SK-N-MC (cell line): ENCODE measurements around the gene RAB42.

ENCODE experiments used
- DNase-seq: peaks from one replicate; pipeline ENCODE4 v3.0.0-alpha.2; 2011; ENCODE audit warnings: low read depth, low spot score
- H3K27ac ChIP-seq: fragments of 200-600 bp; sonication (generic); 2 replicates; pipeline ENCODE4 v1.5.1; 2016; ENCODE audit warnings: mixed run types
- H3K36me3 ChIP-seq: fragments of 200-600 bp; sonication (generic); 2 replicates; pipeline ENCODE4 v1.6.1; 2017; ENCODE audit warnings: antibody characterized with exemption, low read length, mixed read lengths; ENCODE audit not compliant: insufficient read depth
- H3K4me3 ChIP-seq: fragments of 200-600 bp; sonication (generic); 2 replicates; pipeline ENCODE4 v1.5.1; 2016
- H3K9ac ChIP-seq: fragments of 200-600 bp; sonication (generic); 2 replicates; pipeline ENCODE4 v1.8.0; 2017; ENCODE audit warnings: mixed run types, mixed read lengths; ENCODE audit not compliant: insufficient read length
- H3K9me3 ChIP-seq: fragments of 200-600 bp; sonication (generic); 2 replicates; pipeline ENCODE4 v1.6.1; 2017; ENCODE audit warnings: low read depth, mild to moderate bottlenecking, antibody characterized with exemption, low read length, moderate library complexity, mixed read lengths
- EZH2 ChIP-seq: fragments of 200-600 bp; sonication (generic); IDR thresholded peaks from one replicate; pipeline ENCODE4 v1.6.1; 2017; ENCODE audit warnings: antibody characterized with exemption
- FOXP2 ChIP-seq: optimal IDR thresholded peaks from 2 replicates; pipeline ENCODE3; 2011; ENCODE audit warnings: mild to moderate bottlenecking, moderate library complexity; ENCODE audit not compliant: insufficient read depth; ENCODE audit errors: extremely low read length, control extremely low read depth
- POLR2AphosphoS5 ChIP-seq: IDR thresholded peaks from 2 replicates; pipeline ENCODE4 v1.6.1; 2012; ENCODE audit warnings: mild to moderate bottlenecking, low read depth, low read length, borderline replicate concordance

Gene RAB42

GRCh38 chr1:28591708-28592320 is at the start of gene RAB42:
TSS of gene RAB42 (plus strand) at chr1:28592265. CDS start at chr1:28592512, 247 bp downstream.
- Histone ChIP-seq H3K27ac (no peak within 1 kb of the TSS), H3K36me3 (no peaks in the 10 kb centered on the region), H3K9ac (no peak within 1 kb of the TSS), H3K4me3 (no peak within 1 kb of the TSS), H3K9me3 (no peaks in the 10 kb centered on the region)
- DNase-seq = no peak
- TF ChIP-seq FOXP2 = no peak
- no peak for TF ChIP-seq POLR2AphosphoS5
- no peak for TF ChIP-seq EZH2

GRCh38 chr1:28545246-28545628 is 46.8 kb upstream of the RAB42 start:
- H3K4me3 ChIP-seq = no peak overlapping the region

GRCh38 chr1:28548318-28548717 is 43.7 kb upstream of the RAB42 start:
- Histone ChIP-seq H3K27ac (no peak overlapping the region), H3K4me3 (no peak overlapping the region), H3K36me3 (no peaks in the 10 kb centered on the region), H3K9ac (no peak overlapping the region), H3K9me3 (no peaks in the 10 kb centered on the region)
- no peak for TF ChIP-seq EZH2
- no peak for TF ChIP-seq POLR2AphosphoS5
- no peak for TF ChIP-seq FOXP2
- no peak for DNase-seq

More at GRCh38 chr1:28545246-28545628, 46.8 kb upstream of the RAB42 start:
- H3K9ac ChIP-seq = no peak overlapping the region
- H3K9me3 ChIP-seq = no peaks in the 10 kb centered on the region
- no peaks in the 10 kb centered on the region for H3K36me3 ChIP-seq
- TF ChIP-seq EZH2 (no peak), POLR2AphosphoS5 (no peak), FOXP2 (no peak)
- H3K27ac ChIP-seq = no peak overlapping the region
- no peak for DNase-seq

GRCh38 chr1:28551381-28551780 is 40.7 kb upstream of the RAB42 start:
- TF ChIP-seq POLR2AphosphoS5 = no peak
- no peak for TF ChIP-seq EZH2
- no peak for TF ChIP-seq FOXP2
- Histone ChIP-seq H3K27ac (no peak overlapping the region), H3K4me3 (no peak overlapping the region), H3K36me3 (peaks cover 10% of the 10 kb centered on the region; the same call in 1 of the 2 replicates), H3K9ac (no peak overlapping the region), H3K9me3 (no peaks in the 10 kb centered on the region)
- DNase-seq = no peak

- Histone ChIP-seq H3K27ac (peak within 1 kb of the TSS; percentile 74; the same call in 1 of the 2 replicates), H3K36me3 (peaks cover 10% of the 10 kb centered on the region), H3K4me3 (peak within 1 kb of the TSS; percentile 92), H3K9ac (peak within 1 kb of the TSS; percentile 81), H3K9me3 (no peaks in the 10 kb centered on the region)
- DNase-seq = peak; percentile 67
- TF ChIP-seq EZH2 (no peak), FOXP2 (peak; percentile 91), POLR2AphosphoS5 (peak; percentile 92)
These were observed 39.1 kb upstream of the RAB42 start, which contains the start of gene TRNAU1AP for GRCh38 chr1:28552758-28553663. TSS of gene TRNAU1AP (plus strand) at chr1:28553085. CDS start at chr1:28553111, 26 bp downstream.

- H3K4me3 ChIP-seq = no peak overlapping the region
- DNase-seq = no peak
- no peak overlapping the region for H3K27ac ChIP-seq
- H3K9me3 ChIP-seq = no peaks in the 10 kb centered on the region
- no peak overlapping the region for H3K9ac ChIP-seq
- no peak for TF ChIP-seq EZH2
- no peak for TF ChIP-seq FOXP2
- no peak for TF ChIP-seq POLR2AphosphoS5
- peaks cover 46% of the 10 kb centered on the region for H3K36me3 ChIP-seq
These were observed 31.2 kb upstream of the RAB42 start for GRCh38 chr1:28560886-28561285.

- Histone ChIP-seq H3K9me3 (no peaks in the 10 kb centered on the region), H3K4me3 (no peak overlapping the region), H3K36me3 (peaks cover 57% of the 10 kb centered on the region), H3K27ac (no peak overlapping the region), H3K9ac (no peak overlapping the region)
- DNase-seq = no peak
- TF ChIP-seq EZH2 (no peak), FOXP2 (no peak), POLR2AphosphoS5 (no peak)
These were observed 27.8 kb upstream of the RAB42 start for GRCh38 chr1:28564310-28564709.

- Histone ChIP-seq H3K9ac (no peak overlapping the region), H3K36me3 (peaks cover 53% of the 10 kb centered on the region), H3K4me3 (no peak overlapping the region), H3K27ac (no peak overlapping the region), H3K9me3 (no peaks in the 10 kb centered on the region)
- TF ChIP-seq POLR2AphosphoS5 (no peak), EZH2 (no peak), FOXP2 (no peak)
- DNase-seq = no peak
These were observed 27.0 kb upstream of the RAB42 start for GRCh38 chr1:28565040-28565439.

GRCh38 chr1:28565726-28566125 is 26.3 kb upstream of the RAB42 start:
- DNase-seq = no peak
- Histone ChIP-seq H3K27ac (no peak overlapping the region), H3K9ac (no peak overlapping the region), H3K4me3 (no peak overlapping the region), H3K36me3 (peaks cover 50% of the 10 kb centered on the region), H3K9me3 (no peaks in the 10 kb centered on the region)
- TF ChIP-seq POLR2AphosphoS5 = no peak
- TF ChIP-seq EZH2 = no peak
- no peak for TF ChIP-seq FOXP2
